HFF-Myc (cell line): Measurements from ENCODE around the gene UGT2B28.
"Not testable (repeated sequence)": the region's sequence is repeated elsewhere in the genome, so short reads cannot be mapped to it uniquely, and the experiment has no call there.

Source experiments
- DNase-seq: peaks from one replicate; pipeline ENCODE4 v3.0.0-alpha.2; 2011; ENCODE audit warnings: low read depth; ENCODE audit errors: extremely low read depth
- H3K4me3 ChIP-seq: replicated peaks from 2 replicates; pipeline ENCODE4 v1.5.1; 2011; ENCODE audit warnings: low read depth, mild to moderate bottlenecking, control low read depth, low read length
- TF ChIP-seq, protein P1 (sequence below): IDR thresholded peaks from 2 replicates; pipeline ENCODE4 v1.5.1; 2012; ENCODE audit warnings: mild to moderate bottlenecking, low read depth, low read length, control low read depth; ENCODE audit errors: missing control alignments

Gene UGT2B28

DNA sequence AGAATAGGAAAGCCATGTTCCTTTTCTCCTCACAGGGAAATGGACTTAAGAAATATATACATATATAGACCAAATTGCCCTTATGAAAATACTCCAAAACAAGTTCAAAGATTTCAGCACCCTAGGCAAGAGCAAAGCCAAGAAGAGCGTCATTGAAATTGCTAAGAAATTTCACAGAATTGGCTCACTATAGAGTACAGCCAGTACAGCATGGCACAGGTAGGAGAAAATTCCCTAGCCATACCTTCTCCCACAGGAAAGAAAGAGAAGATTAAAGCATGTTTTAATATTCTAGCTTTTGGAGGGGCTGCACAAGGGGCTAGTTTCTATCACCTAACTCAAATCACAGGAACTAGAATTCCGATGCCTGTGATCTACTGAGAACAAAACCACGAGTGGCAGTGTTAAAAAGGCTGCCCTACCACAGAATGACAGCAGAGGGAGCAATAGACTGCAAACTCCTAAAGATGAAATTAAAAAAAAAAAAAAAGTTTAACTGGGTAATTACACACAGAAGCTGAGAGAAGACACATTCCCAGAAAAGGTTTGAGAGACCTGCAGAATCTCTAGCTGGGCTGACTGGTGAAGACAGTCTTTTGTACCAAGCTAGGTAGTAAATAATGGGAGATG lies 37.5 kb downstream of the UGT2B28 start:
- TF ChIP-seq, protein P1, sequence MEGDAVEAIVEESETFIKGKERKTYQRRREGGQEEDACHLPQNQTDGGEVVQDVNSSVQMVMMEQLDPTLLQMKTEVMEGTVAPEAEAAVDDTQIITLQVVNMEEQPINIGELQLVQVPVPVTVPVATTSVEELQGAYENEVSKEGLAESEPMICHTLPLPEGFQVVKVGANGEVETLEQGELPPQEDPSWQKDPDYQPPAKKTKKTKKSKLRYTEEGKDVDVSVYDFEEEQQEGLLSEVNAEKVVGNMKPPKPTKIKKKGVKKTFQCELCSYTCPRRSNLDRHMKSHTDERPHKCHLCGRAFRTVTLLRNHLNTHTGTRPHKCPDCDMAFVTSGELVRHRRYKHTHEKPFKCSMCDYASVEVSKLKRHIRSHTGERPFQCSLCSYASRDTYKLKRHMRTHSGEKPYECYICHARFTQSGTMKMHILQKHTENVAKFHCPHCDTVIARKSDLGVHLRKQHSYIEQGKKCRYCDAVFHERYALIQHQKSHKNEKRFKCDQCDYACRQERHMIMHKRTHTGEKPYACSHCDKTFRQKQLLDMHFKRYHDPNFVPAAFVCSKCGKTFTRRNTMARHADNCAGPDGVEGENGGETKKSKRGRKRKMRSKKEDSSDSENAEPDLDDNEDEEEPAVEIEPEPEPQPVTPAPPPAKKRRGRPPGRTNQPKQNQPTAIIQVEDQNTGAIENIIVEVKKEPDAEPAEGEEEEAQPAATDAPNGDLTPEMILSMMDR, result peak; percentile 24
- H3K4me3 ChIP-seq, DNase-seq: not testable (repeated sequence)

DNA sequence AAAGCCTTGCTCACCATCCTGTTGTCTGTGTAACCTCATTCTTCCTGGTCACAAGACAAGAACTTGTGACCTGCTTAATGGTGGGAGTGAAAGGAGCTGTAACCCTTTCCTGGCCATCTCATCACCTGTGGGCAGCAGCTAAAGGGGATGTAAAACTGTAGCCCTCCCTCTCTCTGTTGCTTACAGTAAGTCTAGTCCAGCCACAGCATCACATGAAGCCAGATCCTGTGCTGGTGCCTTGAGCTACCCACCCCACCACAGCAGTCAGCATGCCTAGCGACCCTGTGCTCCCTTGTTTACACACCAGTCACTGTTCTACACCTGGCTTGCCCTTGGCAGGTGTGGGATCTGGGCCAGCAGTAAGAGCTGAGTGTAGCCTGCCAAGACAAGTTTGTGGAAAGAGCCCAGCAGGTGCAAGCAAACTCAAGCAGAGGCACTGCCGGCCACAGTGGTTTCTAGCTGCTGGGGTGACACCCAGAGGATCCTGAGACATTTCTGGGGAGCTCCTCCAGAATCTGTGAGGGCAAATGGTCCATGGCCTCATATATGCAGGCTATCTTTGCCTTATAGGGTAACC lies 41.0 kb downstream of the UGT2B28 start:
- H3K4me3 ChIP-seq, result no peak overlapping the region
- no peak for DNase-seq
- TF ChIP-seq, protein P1, result no peak

DNA sequence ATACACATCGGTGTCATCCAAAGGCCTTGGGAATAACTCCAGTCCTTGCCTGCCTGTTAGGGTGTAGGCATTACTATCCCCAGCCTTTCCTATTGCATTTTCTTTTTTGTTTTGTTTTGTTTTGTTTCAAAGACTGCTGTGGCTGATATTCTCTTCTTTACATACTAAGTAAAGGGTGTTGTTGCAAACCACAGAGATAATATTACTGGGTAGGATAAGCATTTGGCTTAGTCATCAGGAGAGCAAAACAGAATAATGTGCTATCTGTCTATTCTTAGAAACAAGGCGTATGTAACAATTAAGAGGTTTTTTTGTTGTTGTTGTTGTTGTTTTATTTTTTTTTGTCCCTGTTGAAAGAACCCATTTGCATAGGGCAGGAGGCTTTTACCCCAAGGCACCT lies 41.8 kb downstream of the UGT2B28 start:
- TF ChIP-seq, protein P1, result no peak
- no peak for DNase-seq
- H3K4me3 ChIP-seq, result no peak overlapping the region

DNA sequence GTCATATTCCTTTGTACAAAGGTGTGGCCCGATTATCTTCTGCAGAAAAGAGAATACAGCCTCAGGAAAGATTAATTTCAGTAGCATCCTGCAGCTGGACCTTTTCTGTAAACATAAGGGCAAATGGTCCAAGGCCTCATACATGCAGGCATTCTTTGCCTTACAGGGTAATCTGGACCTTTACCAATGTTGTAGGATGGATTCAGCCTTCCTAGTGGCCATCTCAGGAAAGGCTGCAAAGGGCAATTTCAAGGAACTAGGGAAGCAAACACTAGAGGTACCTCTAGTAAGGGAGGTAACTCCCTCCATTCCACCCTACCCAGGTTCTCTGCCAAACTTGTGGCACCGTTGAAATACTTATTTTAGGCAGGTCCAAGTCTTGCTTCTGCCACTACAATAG lies 43.0 kb downstream of the UGT2B28 start:
- TF ChIP-seq, protein P1, result no peak
- no peak for DNase-seq

DNA sequence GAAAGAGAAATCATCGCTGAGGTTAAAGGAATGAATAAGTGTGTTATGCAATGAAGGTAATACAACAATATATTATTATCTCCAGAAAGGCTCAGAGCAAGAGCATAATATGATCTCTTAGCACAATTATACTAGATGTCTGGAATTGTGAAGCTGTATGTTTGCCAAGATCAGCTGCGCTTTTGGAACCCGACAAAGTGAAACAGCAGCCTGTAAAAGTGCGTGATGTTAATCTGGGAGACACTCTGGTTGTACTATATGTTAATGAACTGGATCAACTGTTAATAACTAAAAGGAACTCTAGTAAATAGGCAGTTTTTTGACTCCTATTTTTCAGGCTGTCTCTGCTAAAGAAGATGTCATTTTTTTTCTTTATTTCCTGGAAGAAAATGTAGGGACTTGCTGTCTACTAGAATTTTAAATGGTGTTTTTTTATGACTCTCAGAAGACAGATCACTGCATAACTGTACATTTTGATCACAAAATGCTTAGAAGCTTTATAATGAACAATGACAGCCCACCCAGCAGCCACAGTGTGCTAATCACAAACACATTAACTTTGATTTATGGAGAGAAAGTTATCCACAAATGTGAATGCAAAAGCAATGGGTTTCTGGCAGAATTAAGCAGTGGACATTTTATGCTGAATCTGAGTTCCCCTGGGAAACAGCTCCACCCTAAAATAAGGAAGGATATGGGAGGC lies 50.2 kb downstream of the UGT2B28 start:
- TF ChIP-seq, protein P1, result no peak
- no peak for DNase-seq
- H3K4me3 ChIP-seq, result no peak overlapping the region

More for the DNA sequence above, 43.0 kb downstream of the UGT2B28 start:
- no peak overlapping the region for H3K4me3 ChIP-seq

DNA sequence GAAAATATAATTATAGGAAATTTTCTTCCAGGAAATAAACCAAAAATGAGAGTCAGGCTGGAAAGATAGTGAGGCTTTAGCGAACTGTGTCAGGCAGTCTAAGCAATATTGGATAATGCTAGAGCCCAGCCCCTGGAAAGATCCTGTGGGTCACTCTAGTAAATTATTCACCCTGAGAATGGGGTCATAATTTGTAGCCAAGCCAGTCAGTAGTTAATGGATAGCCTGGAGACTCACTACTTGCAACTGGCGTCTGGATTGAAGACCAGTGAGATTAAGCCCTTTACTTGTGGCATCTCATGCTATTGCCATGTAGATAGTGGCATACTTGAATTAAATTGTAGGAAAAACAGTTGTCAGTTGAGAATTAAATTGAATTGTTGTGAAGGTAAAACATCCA lies 51.0 kb downstream of the UGT2B28 start:
- not testable (repeated sequence) for H3K4me3 ChIP-seq, DNase-seq

DNA sequence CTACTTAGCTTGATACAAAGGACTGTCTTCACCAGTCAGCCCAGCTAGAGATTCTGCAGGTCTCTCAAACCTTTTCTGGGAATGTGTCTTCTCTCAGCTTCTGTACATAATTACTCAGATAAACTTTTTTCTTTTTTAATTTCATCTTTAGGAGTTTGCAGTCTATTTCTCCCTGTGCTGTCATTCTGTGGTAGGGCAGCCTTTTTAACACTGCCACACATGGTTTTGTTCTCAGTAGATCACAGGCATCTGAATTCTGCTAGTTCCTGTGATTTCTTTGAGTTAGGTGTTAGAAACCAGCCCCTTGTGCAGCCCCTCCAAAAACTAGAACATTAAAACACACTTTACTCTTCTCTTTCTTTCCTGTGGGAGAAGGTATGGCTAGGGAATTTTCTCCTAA lies 55.2 kb downstream of the UGT2B28 start:
- DNase-seq, H3K4me3 ChIP-seq: not testable (repeated sequence)

DNA sequence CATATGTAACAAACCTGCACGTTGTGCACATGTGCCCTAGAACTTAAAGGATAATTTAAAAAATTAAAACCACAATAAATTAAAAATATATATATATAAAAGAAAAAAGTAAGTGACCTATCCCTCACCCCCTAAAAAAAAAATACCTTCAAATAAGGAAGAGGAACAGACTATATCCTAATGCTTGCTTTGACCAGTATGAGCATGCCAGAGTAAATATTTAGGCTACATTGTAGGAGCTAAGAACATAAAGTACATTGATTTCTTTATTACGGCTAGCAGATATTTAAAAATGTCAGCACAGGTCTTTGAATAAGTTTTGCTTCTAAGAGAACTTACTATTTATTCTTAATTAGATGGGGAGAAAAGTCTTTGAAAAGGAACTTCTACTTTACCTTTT lies 62.8 kb downstream of the UGT2B28 start:
- not testable (repeated sequence) for DNase-seq, H3K4me3 ChIP-seq

DNA sequence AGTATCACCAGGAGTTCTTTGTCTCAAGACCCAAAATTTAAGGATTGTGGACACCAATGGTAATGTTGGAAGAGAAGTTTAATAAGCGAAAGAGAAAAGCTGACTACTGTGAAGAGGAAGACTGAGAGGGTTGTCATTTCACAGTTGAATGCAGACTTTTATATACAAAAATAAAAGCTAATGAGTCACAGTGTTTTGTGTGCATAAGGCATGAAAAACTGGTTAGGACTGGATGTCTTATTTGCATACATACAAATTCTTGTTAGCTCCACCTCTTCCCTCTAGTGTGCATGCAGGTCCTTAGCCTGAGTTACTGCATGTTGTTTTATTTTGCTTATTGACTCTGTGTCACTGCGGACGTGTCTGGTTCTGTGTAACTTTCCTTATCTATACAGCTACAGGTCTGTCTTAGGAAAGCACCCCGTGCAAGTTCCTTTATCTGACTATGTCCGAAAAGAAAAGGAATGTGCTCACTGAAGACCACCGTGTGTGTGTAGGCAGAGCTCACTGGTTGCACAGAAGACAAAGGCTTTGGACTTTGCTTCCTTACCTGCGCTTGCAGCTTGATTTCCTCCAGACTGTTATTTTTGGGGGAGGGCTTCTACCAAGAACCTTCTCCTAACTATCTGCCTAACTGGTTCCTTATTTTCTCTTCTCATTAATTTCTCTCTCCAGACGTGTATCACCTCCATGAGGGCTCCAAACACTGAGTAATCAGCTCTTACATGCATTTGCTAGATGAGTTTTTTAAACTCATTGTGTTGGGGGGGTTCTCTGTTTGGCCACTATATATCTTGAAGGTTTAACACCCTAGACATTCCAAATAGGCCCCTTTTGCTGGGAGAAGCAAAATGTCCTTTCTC lies 63.5 kb downstream of the UGT2B28 start:
- not testable (repeated sequence) for DNase-seq, H3K4me3 ChIP-seq
